GM19467 (cell line): ENCODE results near the gene OLFML1.

Experiments used
- ATAC-seq: cut with Tn5 transposase; IDR thresholded peaks from one replicate; pipeline ENCODE4 v1.9.1; 2021; ENCODE audit warnings: mild to moderate bottlenecking, moderate library complexity; ENCODE audit not compliant: unreplicated experiment

The OLFML1 gene

GRCh38 chr11:7530013-7530640 is 44.8 kb downstream of the OLFML1 start:
- ATAC-seq: no peak

- no peak for ATAC-seq
Observed at GRCh38 chr11:7531011-7531410, 45.7 kb downstream of the OLFML1 start.

GRCh38 chr11:7532405-7533145 is 47.3 kb downstream of the OLFML1 start:
- no peak for ATAC-seq

GRCh38 chr11:7533199-7534041 is 48.1 kb downstream of the OLFML1 start:
- ATAC-seq: peak; percentile 32

GRCh38 chr11:7534042-7534378 is 48.7 kb downstream of the OLFML1 start:
- peak; percentile 48 for ATAC-seq

- no peak for ATAC-seq
Observed at GRCh38 chr11:7536100-7536499, 50.8 kb downstream of the OLFML1 start.

GRCh38 chr11:7537265-7537664 is 52.0 kb downstream of the OLFML1 start:
- no peak for ATAC-seq

GRCh38 chr11:7538031-7538430 is 52.7 kb downstream of the OLFML1 start:
- no peak for ATAC-seq

GRCh38 chr11:7538466-7539454 is 53.5 kb downstream of the OLFML1 start:
- ATAC-seq: no peak

- no peak for ATAC-seq
Observed at GRCh38 chr11:7540830-7541555, 55.7 kb downstream of the OLFML1 start.

- ATAC-seq: no peak
Observed at GRCh38 chr11:7543302-7543701, 58.0 kb downstream of the OLFML1 start.

GRCh38 chr11:7544021-7544420 is 58.7 kb downstream of the OLFML1 start:
- no peak for ATAC-seq

GRCh38 chr11:7545611-7546010 is 60.3 kb downstream of the OLFML1 start:
- ATAC-seq: no peak

- ATAC-seq: no peak
Observed at GRCh38 chr11:7546324-7546791, 61.1 kb downstream of the OLFML1 start.

GRCh38 chr11:7547687-7548086 is 62.4 kb downstream of the OLFML1 start:
- no peak for ATAC-seq

GRCh38 chr11:7548659-7549274 is 63.5 kb downstream of the OLFML1 start:
- ATAC-seq: peak; percentile 62

GRCh38 chr11:7549681-7550080 is 64.4 kb downstream of the OLFML1 start:
- ATAC-seq: no peak

- ATAC-seq: no peak
Observed at GRCh38 chr11:7551571-7551970, 66.3 kb downstream of the OLFML1 start.

GRCh38 chr11:7552666-7553065 is 67.4 kb downstream of the OLFML1 start:
- no peak for ATAC-seq
